Neutrophil (primary cell): Measurements from ENCODE around the gene TNFAIP8.

ENCODE experiments used
- H3K27ac ChIP-seq: fragments of 200-600 bp; sonication (generic); 2 replicates; pipeline ENCODE4 v1.5.1; 2016; ENCODE audit warnings: mild to moderate bottlenecking, moderate library complexity
- H3K27me3 ChIP-seq: fragments of 200-600 bp; sonication (generic); 2 replicates; pipeline ENCODE4 v1.6.0; 2016; ENCODE audit warnings: mild to moderate bottlenecking
- H3K36me3 ChIP-seq: fragments of 200-600 bp; sonication (generic); 2 replicates; pipeline ENCODE4 v1.5.1; 2017
- H3K4me1 ChIP-seq, 2 experiments: fragments of 200-600 bp in 1 of 2; sonication (generic) in 1 of 2; 1 replicate in 1 of 2; 2 replicates in 1 of 2; pipeline versions ENCODE4 v1.5.1 to v1.6.1; 2013 to 2016; ENCODE audit warnings: low read depth in 1 of 2, low read length in 1 of 2, mild to moderate bottlenecking in 1 of 2, moderate library complexity in 1 of 2; ENCODE audit not compliant: control insufficient read depth in 1 of 2, insufficient read depth in 1 of 2
- H3K4me3 ChIP-seq, 2 experiments: fragments of 200-600 bp in 1 of 2; sonication (generic) in 1 of 2; 1 replicate in 1 of 2; 2 replicates in 1 of 2; pipeline ENCODE4 v1.5.1; 2013 to 2016; ENCODE audit warnings: low read depth in 1 of 2, low read length in 1 of 2, mild to moderate bottlenecking in 1 of 2, moderate library complexity in 1 of 2
- H3K9me3 ChIP-seq: fragments of 200-600 bp; sonication (generic); 2 replicates; pipeline ENCODE4 v1.5.1; 2016
- CTCF ChIP-seq: fragments of 200-600 bp; sonication (generic); IDR thresholded peaks from 2 replicates; pipeline ENCODE4 v1.5.1; 2016; ENCODE audit warnings: antibody characterized with exemption

TNFAIP8 gene

GRCh38 chr5:119339344-119339743 lies 16.5 kb upstream of the TNFAIP8 start:
- peak overlapping the region; percentile 86 for H3K27ac ChIP-seq
- peaks cover 98 to 100% of the 10 kb centered on the region in 2 experiments for H3K4me1 ChIP-seq
- no peaks in the 10 kb centered on the region for H3K36me3 ChIP-seq
- no peak for TF ChIP-seq CTCF
- H3K9me3 ChIP-seq = no peaks in the 10 kb centered on the region
- H3K4me3 ChIP-seq = peak overlapping the region in 1 of 2 experiments; percentile 51
- H3K27me3 ChIP-seq = no peaks in the 10 kb centered on the region

- TF ChIP-seq CTCF = no peak
- Histone ChIP-seq H3K9me3 (no peaks in the 10 kb centered on the region), H3K4me1 (peaks cover 97 to 100% of the 10 kb centered on the region in 2 experiments), H3K36me3 (no peaks in the 10 kb centered on the region), H3K4me3 (peak overlapping the region; percentile 40 to 51), H3K27ac (peak overlapping the region; percentile 86), H3K27me3 (no peaks in the 10 kb centered on the region)
Measured at GRCh38 chr5:119339965-119340364, 15.9 kb upstream of the TNFAIP8 start.

- Histone ChIP-seq H3K27ac (peak overlapping the region; percentile 86), H3K4me3 (peak overlapping the region; percentile 40 to 51), H3K36me3 (no peaks in the 10 kb centered on the region), H3K27me3 (no peaks in the 10 kb centered on the region), H3K4me1 (peaks cover 98 to 100% of the 10 kb centered on the region in 2 experiments), H3K9me3 (no peaks in the 10 kb centered on the region)
- no peak for TF ChIP-seq CTCF
Measured at GRCh38 chr5:119340597-119341218, 15.1 kb upstream of the TNFAIP8 start.

DNA sequence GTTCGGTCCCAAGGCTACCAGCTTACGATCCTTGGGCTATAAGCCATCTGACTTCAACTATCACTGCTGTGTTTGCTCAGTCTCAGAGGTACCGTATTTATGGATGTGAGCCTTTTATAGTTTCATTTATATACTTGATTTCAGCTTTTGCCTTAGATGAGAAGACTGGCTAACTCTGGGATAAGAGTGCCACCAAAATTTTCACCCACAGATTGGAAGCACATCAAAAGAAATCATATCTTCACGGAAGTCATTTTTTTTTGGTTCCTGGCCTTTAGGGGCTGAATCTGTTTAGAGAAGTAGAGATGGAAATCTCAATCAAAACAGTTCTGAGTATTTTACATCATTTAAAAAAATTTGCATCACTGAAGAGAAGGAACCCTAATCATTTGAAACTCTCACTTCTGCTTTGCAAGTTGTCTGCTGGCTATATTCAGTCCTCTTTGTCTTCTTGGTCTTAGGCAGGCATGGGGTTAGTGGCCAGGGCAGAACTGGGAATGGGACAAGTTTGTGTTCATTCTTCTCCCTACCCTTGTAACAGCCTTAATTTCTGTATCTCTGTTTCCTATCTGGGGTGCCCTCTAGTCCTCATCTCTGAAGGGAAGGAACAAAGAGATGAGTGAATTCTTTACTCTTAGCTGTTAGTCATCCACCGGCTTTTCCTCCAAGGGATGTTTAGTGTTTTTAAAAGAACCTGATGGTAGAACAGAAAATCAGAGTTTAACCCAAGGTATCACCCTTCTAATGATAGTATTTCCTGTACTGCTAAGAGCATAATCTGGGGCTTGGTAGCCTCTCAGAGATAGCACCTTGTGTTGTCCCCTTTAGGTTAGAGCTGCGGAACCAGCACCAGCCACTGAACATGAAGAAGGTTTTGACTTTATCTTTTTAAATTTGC lies 14.1 kb upstream of the TNFAIP8 start:
- H3K27ac ChIP-seq = peak overlapping the region; percentile 86
- no peak for TF ChIP-seq CTCF
- no peaks in the 10 kb centered on the region for H3K36me3 ChIP-seq
- peaks cover 98 to 100% of the 10 kb centered on the region in 2 experiments for H3K4me1 ChIP-seq
- no peaks in the 10 kb centered on the region for H3K27me3 ChIP-seq
- peak overlapping the region in 1 of 2 experiments; percentile 51 for H3K4me3 ChIP-seq
- no peaks in the 10 kb centered on the region for H3K9me3 ChIP-seq

DNA sequence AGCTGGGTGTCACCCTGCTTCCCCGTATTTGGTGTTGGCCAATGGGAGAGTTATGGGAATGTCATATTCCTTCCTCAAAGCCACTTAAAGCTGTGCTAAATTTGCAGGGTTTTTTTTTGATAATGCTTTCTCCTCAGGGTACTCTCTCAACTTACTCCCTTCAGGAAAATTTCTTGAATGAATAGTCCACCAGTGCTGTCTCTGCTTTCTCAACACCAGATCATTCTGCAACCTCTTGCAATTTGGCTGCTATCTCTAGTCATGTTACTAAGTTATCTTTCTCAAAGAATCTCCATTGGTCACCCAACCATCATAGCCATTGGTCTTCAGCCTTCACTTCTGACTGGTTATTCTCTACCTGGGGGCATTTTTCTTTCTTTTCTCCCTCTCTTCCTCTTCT lies 13.4 kb upstream of the TNFAIP8 start:
- Histone ChIP-seq H3K27me3 (no peaks in the 10 kb centered on the region), H3K4me3 (no peak overlapping the region), H3K4me1 (peaks cover 95 to 100% of the 10 kb centered on the region in 2 experiments), H3K36me3 (no peaks in the 10 kb centered on the region), H3K9me3 (no peaks in the 10 kb centered on the region), H3K27ac (peak overlapping the region; percentile 86)
- no peak for TF ChIP-seq CTCF
